B cell (primary cell): Measurements from ENCODE around the gene IRS2. TPM values are rescaled to one million over a fixed set of nuclear protein-coding genes. Genes with fewer than 3 reads are reported as not detected.

ENCODE experiments used
- ATAC-seq: fragments of 200-7000 bp; cut with Tn5 transposase; one replicate; pipeline ENCODE4 v1.10.0; 2021; ENCODE audit warnings: low read depth, mild to moderate bottlenecking, moderate number of reproducible peaks, moderate library complexity
- CTCF ChIA-PET: fragments of 350-600 bp; sonication (Branson Sonifier 250); formaldehyde crosslinking; loops from one replicate; lab custom pipeline; 2021; ENCODE audit warnings: antibody characterized with exemption, inconsistent platforms; lab: Charles Lee
- POLR2A ChIA-PET: fragments of 350-600 bp; sonication (Branson Sonifier 250); formaldehyde crosslinking; loops from one replicate; lab custom pipeline; 2021; ENCODE audit warnings: antibody characterized with exemption; lab: Charles Lee
- DNase-seq: peaks from one replicate; pipeline ENCODE4 v3.0.0; 2013
- H2AFZ ChIP-seq: 2 replicates; pipeline ENCODE4 v1.6.1; 2012; ENCODE audit warnings: mild to moderate bottlenecking, low read depth, low read length; ENCODE audit not compliant: insufficient read depth, poor library complexity, severe bottlenecking
- H3K27ac ChIP-seq, 2 donors: 1 replicate in 1 of 2; 2 replicates in 1 of 2; pipeline ENCODE4 v1.5.1; 2012 to 2013; ENCODE audit warnings: low read length in 2 of 2, mild to moderate bottlenecking in 2 of 2, moderate library complexity in 1 of 2
- H3K27me3 ChIP-seq, 4 experiments: fragments of 200-600 bp in 1 of 4; sonication (generic) in 1 of 4; replicated peaks in 1 of 4; 1 replicate in 2 of 4; 2 replicates in 2 of 4; pipeline versions ENCODE4 v1.6.1 to v1.7.0; 2013 to 2016; ENCODE audit warnings: low read length in 3 of 4, mild to moderate bottlenecking in 2 of 4, mixed read lengths in 1 of 4, moderate library complexity in 1 of 4; ENCODE audit not compliant: insufficient read depth in 4 of 4, control insufficient read depth in 3 of 4; ENCODE audit errors: control extremely low read depth in 1 of 4
- H3K36me3 ChIP-seq, 2 experiments: replicated peaks in 1 of 2; 1 replicate in 1 of 2; 2 replicates in 1 of 2; pipeline versions ENCODE4 v1.6.1 to v1.7.1; 2013; ENCODE audit warnings: low read length in 1 of 2; ENCODE audit not compliant: insufficient read depth in 2 of 2, control insufficient read depth in 1 of 2; ENCODE audit errors: control extremely low read depth in 1 of 2, extremely low read depth in 1 of 2
- H3K4me1 ChIP-seq, 2 donors: fragments of 200-600 bp in 1 of 2; sonication (generic) in 1 of 2; 1 replicate in 1 of 2; 2 replicates in 1 of 2; pipeline versions ENCODE4 v1.5.1 to v1.6.1; 2013 to 2017; ENCODE audit warnings: low read length in 2 of 2; ENCODE audit not compliant: control insufficient read depth in 2 of 2, insufficient read depth in 2 of 2
- H3K4me2 ChIP-seq: replicated peaks from 2 replicates; pipeline ENCODE3; 2012; ENCODE audit warnings: mild to moderate bottlenecking, low read depth, low read length; ENCODE audit not compliant: poor library complexity, severe bottlenecking
- H3K4me3 ChIP-seq, 5 experiments: fragments of 200-600 bp in 1 of 5; sonication (generic) in 1 of 5; 1 replicate in 3 of 5; 2 replicates in 2 of 5; pipeline versions ENCODE4 v1.5.1 to v1.7.0; 2011 to 2016; ENCODE audit warnings: low read length in 4 of 5, mild to moderate bottlenecking in 4 of 5, low read depth in 2 of 5, control low read depth in 1 of 5, moderate library complexity in 1 of 5; ENCODE audit not compliant: insufficient read depth in 1 of 5; ENCODE audit errors: control extremely low read depth in 1 of 5, extremely low read depth in 1 of 5
- H3K79me2 ChIP-seq: fragments of 200-600 bp; sonication (generic); one replicate; pipeline ENCODE4 v1.6.0; 2016; ENCODE audit warnings: low read length; ENCODE audit not compliant: control insufficient read depth, insufficient read depth
- H3K9ac ChIP-seq: fragments of 200-600 bp; sonication (generic); 2 replicates; pipeline ENCODE4 v1.6.1; 2017; ENCODE audit warnings: mild to moderate bottlenecking, low read length, moderate library complexity
- H3K9me3 ChIP-seq, 3 donors: one replicate each; pipeline versions ENCODE4 v1.6.1 to v1.7.1; 2013; ENCODE audit warnings: low read length in 2 of 3; ENCODE audit not compliant: control insufficient read depth in 2 of 3, insufficient read depth in 1 of 3; ENCODE audit errors: control extremely low read depth in 1 of 3
- H4K20me1 ChIP-seq: 2 replicates; pipeline ENCODE4 v1.6.0; 2012; ENCODE audit warnings: mild to moderate bottlenecking, low read length; ENCODE audit not compliant: insufficient read depth, control insufficient read depth, poor library complexity, severe bottlenecking
- H3K27ac Mint-ChIP-seq: one replicate; pipeline ENCODE4 v1.8.0; 2021; ENCODE audit warnings: mixed read lengths
- H3K27me3 Mint-ChIP-seq: one replicate; pipeline ENCODE4 v1.8.0; 2021; ENCODE audit warnings: mixed read lengths
- H3K4me1 Mint-ChIP-seq: one replicate; pipeline ENCODE4 v1.8.0; 2021; ENCODE audit warnings: mixed read lengths
- H3K4me3 Mint-ChIP-seq: one replicate; pipeline ENCODE4 v1.8.0; 2021; ENCODE audit warnings: mixed read lengths
- H3K9me3 Mint-ChIP-seq: one replicate; pipeline ENCODE4 v1.8.0; 2022; ENCODE audit warnings: mixed read lengths; ENCODE audit not compliant: insufficient read depth
- EZH2 ChIP-seq: IDR thresholded peaks from 2 replicates; pipeline ENCODE4 v1.6.1; 2012; ENCODE audit warnings: borderline replicate concordance, low read depth, mild to moderate bottlenecking, moderate library complexity, low read length; ENCODE audit not compliant: insufficient read depth, poor library complexity, severe bottlenecking
- WGBS: methylation state at CpG from one replicate; pipeline ENCODE4 v1.1.5; 2013; ENCODE audit warnings: missing lambda C conversion rate; ENCODE audit not compliant: insufficient coverage; 5-methylcytosine and 5-hydroxymethylcytosine counted together
- intact Hi-C: fragments of 100-400 bp; cut with micrococcal nuclease; formaldehyde crosslinking; loops from one replicate; pipeline ENCODE4 v1.10.0; 2022
- polyA plus RNA-seq: library from polyadenylated mRNA; depleted of rRNA; stranded (reverse); fragments of >200 nt; gene quantifications from 2 replicates; pipeline ENCODE4 v1.2.3, GENCODE V29; 2012
- total RNA-seq, 2 donors: library from RNA; stranded (reverse); fragments of 120-200 nt in 1 of 2; gene quantifications; 1 replicate in 1 of 2; 2 replicates in 1 of 2; pipeline versions ENCODE4 v1.2.3 to v1.2.4, GENCODE V29; 2013 to 2022
- TF ChIP-seq, protein P1 (sequence below): fragments of 200-600 bp; IDR thresholded peaks from one replicate; pipeline ENCODE4 v1.8.0; 2022; ENCODE audit warnings: antibody characterized with exemption, mild to moderate bottlenecking

Gene IRS2
- total and polyA plus RNA-seq, 2 donors (not counting 1 experiment from before 2014, with no cell fraction given): 5.8 to 26.9 TPM

DNA sequence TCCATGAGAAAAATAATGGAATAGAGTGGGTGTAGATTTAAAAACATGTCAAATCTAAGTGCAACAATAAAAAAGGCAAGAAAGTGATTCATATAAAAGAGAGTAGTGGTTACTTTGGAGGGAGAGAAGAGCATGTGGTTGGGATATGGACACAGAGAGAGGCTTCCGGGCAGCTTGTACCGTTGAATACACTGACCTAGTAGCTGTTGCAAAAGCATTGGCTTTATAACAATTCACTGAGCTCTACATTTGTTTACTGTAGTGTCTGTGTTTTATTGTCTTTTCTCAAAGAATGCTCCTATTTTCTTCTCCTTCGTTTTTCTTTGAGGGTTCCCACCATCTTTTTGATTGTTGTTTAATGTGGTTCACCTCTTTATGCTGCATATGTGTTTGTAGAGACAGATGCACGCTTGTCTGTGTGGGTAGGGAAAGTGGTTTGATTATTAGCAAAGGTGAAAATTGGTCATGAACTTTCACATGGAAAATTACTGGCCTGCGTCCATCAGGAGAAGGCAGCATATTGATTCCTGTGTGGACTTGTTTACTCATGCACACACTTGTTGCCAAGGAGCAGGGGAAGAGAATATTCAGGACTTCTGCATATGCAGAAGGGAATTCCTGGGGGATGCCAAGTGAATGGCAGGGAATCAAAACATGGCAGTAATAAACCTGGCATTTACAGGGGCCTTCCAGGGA is 29.9 kb upstream of the IRS2 start:
- peaks cover 0 to 4% (median 0%) of the 10 kb centered on the region in 4 experiments for H3K27me3 ChIP-seq
- WGBS: 84% methylated on average over 4 of the region's 5 CpGs
- no peak overlapping the region for H3K9ac ChIP-seq
- peaks cover 26% of the 10 kb centered on the region for H3K27me3 Mint-ChIP-seq
- no peaks in the 10 kb centered on the region for H3K9me3 Mint-ChIP-seq
- H3K4me1 ChIP-seq: no peaks in the 10 kb centered on the region
- no peak overlapping the region for H3K4me3 Mint-ChIP-seq
- no peak overlapping the region for H2AFZ ChIP-seq
- DNase-seq (no peak), ATAC-seq (no peak)
- no peak overlapping the region for H3K27ac Mint-ChIP-seq
- H3K79me2 ChIP-seq: no peaks in the 10 kb centered on the region
- H3K4me1 Mint-ChIP-seq: no peaks in the 10 kb centered on the region
- no peak overlapping the region for H3K27ac ChIP-seq
- no peak overlapping the region for H3K4me3 ChIP-seq
- no peak for TF ChIP-seq EZH2
- TF ChIP-seq, protein P1, sequence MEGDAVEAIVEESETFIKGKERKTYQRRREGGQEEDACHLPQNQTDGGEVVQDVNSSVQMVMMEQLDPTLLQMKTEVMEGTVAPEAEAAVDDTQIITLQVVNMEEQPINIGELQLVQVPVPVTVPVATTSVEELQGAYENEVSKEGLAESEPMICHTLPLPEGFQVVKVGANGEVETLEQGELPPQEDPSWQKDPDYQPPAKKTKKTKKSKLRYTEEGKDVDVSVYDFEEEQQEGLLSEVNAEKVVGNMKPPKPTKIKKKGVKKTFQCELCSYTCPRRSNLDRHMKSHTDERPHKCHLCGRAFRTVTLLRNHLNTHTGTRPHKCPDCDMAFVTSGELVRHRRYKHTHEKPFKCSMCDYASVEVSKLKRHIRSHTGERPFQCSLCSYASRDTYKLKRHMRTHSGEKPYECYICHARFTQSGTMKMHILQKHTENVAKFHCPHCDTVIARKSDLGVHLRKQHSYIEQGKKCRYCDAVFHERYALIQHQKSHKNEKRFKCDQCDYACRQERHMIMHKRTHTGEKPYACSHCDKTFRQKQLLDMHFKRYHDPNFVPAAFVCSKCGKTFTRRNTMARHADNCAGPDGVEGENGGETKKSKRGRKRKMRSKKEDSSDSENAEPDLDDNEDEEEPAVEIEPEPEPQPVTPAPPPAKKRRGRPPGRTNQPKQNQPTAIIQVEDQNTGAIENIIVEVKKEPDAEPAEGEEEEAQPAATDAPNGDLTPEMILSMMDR: no peak
- H4K20me1 ChIP-seq: no peaks in the 10 kb centered on the region
- no peak overlapping the region for H3K4me2 ChIP-seq
- intact Hi-C loops: no loop called here
- ChIA-PET POLR2A (no interaction called here), CTCF (no interaction called here)
- H3K9me3 ChIP-seq: peaks cover 0 to 4% (median 0%) of the 10 kb centered on the region in 3 donors
- H3K36me3 ChIP-seq: no peaks in the 10 kb centered on the region

DNA sequence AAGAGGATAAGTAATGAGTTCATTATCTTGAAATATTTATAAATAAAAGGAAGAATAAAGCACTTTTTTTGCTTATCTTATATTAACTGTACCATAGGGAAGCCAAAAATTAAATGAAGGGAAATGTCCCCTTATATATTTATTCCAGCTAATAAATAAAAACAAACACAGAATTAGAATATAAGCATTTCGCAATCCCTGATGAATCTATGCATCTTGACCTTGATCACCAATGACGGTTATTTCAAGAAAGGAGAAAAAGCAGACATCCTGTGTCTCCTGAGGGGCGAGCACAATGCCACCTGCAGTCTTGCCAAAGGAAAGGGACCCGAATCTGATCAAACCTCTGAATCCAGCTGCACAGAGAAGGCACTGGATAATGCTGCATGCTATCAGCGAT is 29.3 kb upstream of the IRS2 start:
- 83% methylated on average over 5 of the region's 5 CpGs for WGBS
- CTCF ChIA-PET: no interaction called here

More for the DNA sequence above, 29.3 kb upstream of the IRS2 start:
- H3K27me3 ChIP-seq: peaks cover 0 to 4% (median 0%) of the 10 kb centered on the region in 4 experiments
- no peaks in the 10 kb centered on the region for H4K20me1 ChIP-seq
- H3K4me1 ChIP-seq: no peaks in the 10 kb centered on the region
- ATAC-seq (no peak), DNase-seq (no peak)
- POLR2A ChIA-PET: no interaction called here
- H3K36me3 ChIP-seq: no peaks in the 10 kb centered on the region
- H3K27ac ChIP-seq: no peak overlapping the region
- no peak overlapping the region for H2AFZ ChIP-seq
- no peak overlapping the region for H3K4me2 ChIP-seq
- H3K4me3 Mint-ChIP-seq: no peak overlapping the region
- no peak overlapping the region for H3K27ac Mint-ChIP-seq
- H3K9me3 ChIP-seq: peaks cover 0 to 3% (median 0%) of the 10 kb centered on the region in 3 donors
- peaks cover 23% of the 10 kb centered on the region for H3K27me3 Mint-ChIP-seq
- no peaks in the 10 kb centered on the region for H3K9me3 Mint-ChIP-seq
- H3K9ac ChIP-seq: no peak overlapping the region
- TF ChIP-seq, protein P1: no peak
- TF ChIP-seq EZH2: no peak
- H3K4me3 ChIP-seq: no peak overlapping the region
- no peaks in the 10 kb centered on the region for H3K4me1 Mint-ChIP-seq
- H3K79me2 ChIP-seq: no peaks in the 10 kb centered on the region
- intact Hi-C loops: no loop called here
